ENCODE measurements around the gene CCDC33. TPM values are rescaled to one million over a fixed set of nuclear protein-coding genes. Genes with fewer than 3 reads are reported as not detected.

CCDC33 gene
- total and polyA plus RNA-seq, 2 donors from 2014 or later, result 0.63 TPM; not detected in 1

DNA sequence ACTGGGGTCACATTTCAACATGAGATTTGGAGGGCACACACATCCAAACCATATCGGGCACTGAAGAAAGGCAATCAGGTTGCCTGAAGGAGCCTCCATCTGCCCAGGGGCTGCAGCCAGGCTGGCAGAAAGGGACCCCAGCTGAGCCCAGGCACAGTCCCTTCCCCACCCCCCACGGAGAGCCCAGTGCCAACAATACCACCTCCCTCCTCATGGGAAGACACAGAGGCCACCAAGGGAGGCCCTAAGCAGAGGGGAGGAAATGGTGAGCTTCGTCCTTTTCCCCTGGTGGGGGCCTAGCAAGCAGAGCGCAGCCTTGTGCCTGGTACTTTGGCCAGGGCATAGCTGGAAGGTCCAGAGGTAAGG is 30.6 kb upstream of the CCDC33 start:
- intact Hi-C loops (cut with DNase I), result no loop called here
- Histone ChIP-seq H3K4me3 (ENCODE audit: low read length in 3 of 3) (no peak overlapping the region), H3K36me3 (ENCODE audit: control insufficient read depth in 2 of 3, insufficient read depth in 3 of 3, low read length in 3 of 3) (no peaks in the 10 kb centered on the region), H3K4me1 (ENCODE audit: control insufficient read depth in 2 of 3, insufficient read depth in 2 of 3, low read depth in 1 of 3, low read length in 3 of 3) (peaks cover 11 to 24% (median 18%) of the 10 kb centered on the region in 3 donors), H3K9ac (ENCODE audit: low read length in 3 of 3) (no peak overlapping the region), H3K27ac (ENCODE audit: low read depth in 2 of 2, low read length in 2 of 2) (no peak overlapping the region), H3K9me3 (ENCODE audit: control insufficient read depth in 2 of 3, insufficient read depth in 1 of 3, low read length in 3 of 3) (no peaks in the 10 kb centered on the region), H3K27me3 (ENCODE audit: control insufficient read depth, insufficient read depth, low read length) (no peaks in the 10 kb centered on the region)
- FAIRE-seq (no peak), DNase-seq (no peak)
- TF ChIP-seq, protein P1, sequence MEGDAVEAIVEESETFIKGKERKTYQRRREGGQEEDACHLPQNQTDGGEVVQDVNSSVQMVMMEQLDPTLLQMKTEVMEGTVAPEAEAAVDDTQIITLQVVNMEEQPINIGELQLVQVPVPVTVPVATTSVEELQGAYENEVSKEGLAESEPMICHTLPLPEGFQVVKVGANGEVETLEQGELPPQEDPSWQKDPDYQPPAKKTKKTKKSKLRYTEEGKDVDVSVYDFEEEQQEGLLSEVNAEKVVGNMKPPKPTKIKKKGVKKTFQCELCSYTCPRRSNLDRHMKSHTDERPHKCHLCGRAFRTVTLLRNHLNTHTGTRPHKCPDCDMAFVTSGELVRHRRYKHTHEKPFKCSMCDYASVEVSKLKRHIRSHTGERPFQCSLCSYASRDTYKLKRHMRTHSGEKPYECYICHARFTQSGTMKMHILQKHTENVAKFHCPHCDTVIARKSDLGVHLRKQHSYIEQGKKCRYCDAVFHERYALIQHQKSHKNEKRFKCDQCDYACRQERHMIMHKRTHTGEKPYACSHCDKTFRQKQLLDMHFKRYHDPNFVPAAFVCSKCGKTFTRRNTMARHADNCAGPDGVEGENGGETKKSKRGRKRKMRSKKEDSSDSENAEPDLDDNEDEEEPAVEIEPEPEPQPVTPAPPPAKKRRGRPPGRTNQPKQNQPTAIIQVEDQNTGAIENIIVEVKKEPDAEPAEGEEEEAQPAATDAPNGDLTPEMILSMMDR (IDR thresholded peaks at IDR 0.05; ENCODE audit: borderline replicate concordance, extremely low read depth, insufficient read depth), result no peak

DNA sequence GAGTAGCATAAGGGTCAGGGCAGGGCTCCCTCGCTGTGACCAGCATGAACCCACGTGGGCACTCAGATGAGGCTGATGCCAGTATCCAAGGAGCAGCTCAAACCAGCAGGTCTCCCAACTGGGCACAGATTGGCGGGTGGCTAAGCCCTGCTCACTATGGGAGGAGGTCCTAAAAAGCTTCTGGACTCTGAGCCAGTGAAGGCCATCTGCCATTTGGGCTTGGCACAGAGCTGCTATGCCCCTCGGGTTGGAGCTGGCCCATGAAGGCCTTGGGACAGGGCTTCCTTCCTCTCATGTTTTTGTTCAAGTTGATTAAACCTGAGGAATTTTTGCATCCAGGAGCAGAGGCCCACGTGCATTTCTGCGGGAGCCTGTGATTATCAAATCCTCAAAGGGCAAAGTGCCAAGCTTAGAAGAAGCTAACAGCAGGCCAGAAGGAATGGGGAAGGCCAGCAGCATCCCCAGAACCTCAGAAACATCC is 29.3 kb upstream of the CCDC33 start:
- intact Hi-C loops (cut with DNase I), result no loop called here
- H3K27ac ChIP-seq (ENCODE audit: low read depth in 2 of 2, low read length in 2 of 2), result peak overlapping the region in 1 of 2 donors; percentile 43

DNA sequence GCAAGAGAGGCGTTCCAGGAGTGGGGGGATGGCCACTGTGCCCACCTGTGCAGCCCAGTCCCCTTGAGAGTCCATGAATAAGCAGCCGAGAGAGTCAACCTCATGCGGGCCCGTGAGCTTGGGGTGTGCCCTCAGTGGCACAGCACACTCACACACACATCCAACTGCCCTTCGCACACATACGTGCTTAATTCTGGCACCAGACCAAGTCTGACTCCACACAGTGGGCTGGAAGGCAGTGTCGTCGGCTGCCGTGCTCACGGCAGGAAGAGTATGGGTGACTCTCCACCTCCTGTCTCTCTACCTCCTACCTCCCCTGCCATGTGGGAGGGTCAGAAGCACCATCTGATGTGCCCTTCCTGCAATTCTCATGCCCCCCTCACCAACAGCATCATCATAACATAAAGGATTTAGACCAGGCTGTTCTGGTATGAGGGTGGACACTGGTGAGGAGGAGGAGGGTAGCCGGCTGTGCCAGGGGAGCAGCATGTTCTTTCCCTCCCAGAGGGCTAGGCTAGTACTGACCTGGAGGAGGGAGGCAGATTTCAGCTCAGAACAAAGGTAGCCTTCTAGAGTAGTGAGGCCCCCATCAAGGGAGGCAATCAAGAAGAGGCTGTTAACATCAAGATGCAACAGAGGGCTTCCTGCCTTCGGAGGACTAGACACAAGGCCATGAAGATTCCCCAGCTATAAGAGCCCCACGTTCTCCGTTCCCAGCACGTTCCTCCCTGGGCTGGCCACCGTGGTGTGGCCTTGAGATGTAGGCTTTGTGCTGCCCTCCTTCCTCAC is 28.3 kb upstream of the CCDC33 start:
- DNase-seq (peak in 1 of 5 donors; percentile 34), FAIRE-seq (no peak)
- no peaks in the 10 kb centered on the region for H3K27me3 ChIP-seq (ENCODE audit: control insufficient read depth, insufficient read depth, low read length)
- no peak overlapping the region for H3K4me3 ChIP-seq (ENCODE audit: low read length in 3 of 3)
- peaks cover 11 to 24% (median 15%) of the 10 kb centered on the region in 3 donors for H3K4me1 ChIP-seq (ENCODE audit: control insufficient read depth in 2 of 3, insufficient read depth in 2 of 3, low read depth in 1 of 3, low read length in 3 of 3)
- H3K36me3 ChIP-seq (ENCODE audit: control insufficient read depth in 2 of 3, insufficient read depth in 3 of 3, low read length in 3 of 3), result no peaks in the 10 kb centered on the region
- TF ChIP-seq, protein P1 (IDR thresholded peaks at IDR 0.05; ENCODE audit: borderline replicate concordance, extremely low read depth, insufficient read depth), result no peak
- no peaks in the 10 kb centered on the region for H3K9me3 ChIP-seq (ENCODE audit: control insufficient read depth in 2 of 3, insufficient read depth in 1 of 3, low read length in 3 of 3)
- no peak overlapping the region for H3K9ac ChIP-seq (ENCODE audit: low read length in 3 of 3)
- peak overlapping the region in 1 of 2 donors; percentile 32 for H3K27ac ChIP-seq (ENCODE audit: low read depth in 2 of 2, low read length in 2 of 2)
- intact Hi-C loops (cut with DNase I), result no loop called here

More for the DNA sequence above, 29.3 kb upstream of the CCDC33 start:
- H3K4me3 ChIP-seq (ENCODE audit: low read length in 3 of 3), result no peak overlapping the region
- TF ChIP-seq, protein P1 (IDR thresholded peaks at IDR 0.05; ENCODE audit: borderline replicate concordance, extremely low read depth, insufficient read depth), result no peak
- H3K4me1 ChIP-seq (ENCODE audit: control insufficient read depth in 2 of 3, insufficient read depth in 2 of 3, low read depth in 1 of 3, low read length in 3 of 3), result peaks cover 11 to 24% (median 15%) of the 10 kb centered on the region in 3 donors
- no peak overlapping the region for H3K9ac ChIP-seq (ENCODE audit: low read length in 3 of 3)
- H3K9me3 ChIP-seq (ENCODE audit: control insufficient read depth in 2 of 3, insufficient read depth in 1 of 3, low read length in 3 of 3), result no peaks in the 10 kb centered on the region
- no peaks in the 10 kb centered on the region for H3K27me3 ChIP-seq (ENCODE audit: control insufficient read depth, insufficient read depth, low read length)
- FAIRE-seq (no peak), DNase-seq (peak in 3 of 5 donors; percentile 75 to 88 (median 86))
- no peaks in the 10 kb centered on the region for H3K36me3 ChIP-seq (ENCODE audit: control insufficient read depth in 2 of 3, insufficient read depth in 3 of 3, low read length in 3 of 3)
